Measurements from ENCODE around the gene COG5.

The COG5 gene

DNA sequence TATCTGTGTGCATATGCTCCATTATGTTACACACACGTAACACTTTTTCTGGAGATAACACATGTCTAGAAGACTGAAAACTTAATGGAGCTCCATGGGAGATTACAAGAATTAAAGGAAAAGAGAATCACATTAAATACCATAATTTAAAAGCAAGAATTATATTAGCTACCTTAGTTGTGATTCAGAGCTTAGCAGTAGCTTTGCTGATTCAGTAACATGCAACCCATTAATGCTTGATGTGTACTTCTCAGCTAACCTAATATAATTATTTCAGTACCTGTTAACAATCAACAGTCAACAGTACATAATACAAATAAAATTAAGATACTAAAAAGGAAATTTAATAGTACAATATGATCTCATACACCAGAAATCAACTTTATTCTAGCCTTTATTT lies 167.6 kb downstream of the COG5 start:
- DNase-seq = no peak

- DNase-seq = no peak
Observed at GRCh38 chr7:107394831-107395230, 168.9 kb downstream of the COG5 start.

DNA sequence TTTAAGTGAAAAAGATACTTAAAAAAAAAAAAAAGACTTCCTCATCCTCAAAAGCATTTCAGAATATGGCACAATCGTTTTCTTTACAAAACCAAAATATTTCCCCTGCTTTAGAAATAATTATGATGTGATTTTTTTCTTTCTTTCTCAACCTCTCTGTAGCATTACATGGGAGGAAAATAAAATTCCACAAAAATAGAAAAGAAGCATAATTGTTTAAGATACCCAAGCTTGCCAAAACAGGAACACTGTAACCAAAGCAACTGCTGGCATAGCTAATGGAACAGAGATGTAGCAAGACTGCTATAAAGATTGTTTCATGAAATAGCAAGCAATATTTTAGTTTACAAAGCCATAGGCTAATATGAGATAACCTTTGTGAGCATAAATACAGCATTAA lies 169.4 kb downstream of the COG5 start:
- no peak for DNase-seq

DNA sequence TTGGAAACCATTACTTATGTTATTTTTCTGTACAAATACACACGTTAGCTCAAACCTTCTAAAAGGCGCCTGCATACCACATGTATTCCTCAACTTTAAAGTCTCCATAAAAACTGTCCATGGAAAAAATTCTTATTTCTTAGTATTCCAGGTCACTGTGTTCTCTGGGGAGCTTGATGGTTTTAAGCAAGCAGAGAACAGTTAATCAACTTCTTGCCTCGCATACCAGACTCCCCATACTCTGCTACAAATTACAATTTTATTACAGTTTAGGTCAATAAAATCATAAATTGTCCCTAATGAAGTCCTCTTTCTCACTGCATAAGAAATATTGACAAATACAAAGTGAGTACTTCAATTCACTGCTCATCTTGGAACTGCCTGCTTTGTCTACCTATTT lies 170.9 kb downstream of the COG5 start:
- no peak for DNase-seq

DNA sequence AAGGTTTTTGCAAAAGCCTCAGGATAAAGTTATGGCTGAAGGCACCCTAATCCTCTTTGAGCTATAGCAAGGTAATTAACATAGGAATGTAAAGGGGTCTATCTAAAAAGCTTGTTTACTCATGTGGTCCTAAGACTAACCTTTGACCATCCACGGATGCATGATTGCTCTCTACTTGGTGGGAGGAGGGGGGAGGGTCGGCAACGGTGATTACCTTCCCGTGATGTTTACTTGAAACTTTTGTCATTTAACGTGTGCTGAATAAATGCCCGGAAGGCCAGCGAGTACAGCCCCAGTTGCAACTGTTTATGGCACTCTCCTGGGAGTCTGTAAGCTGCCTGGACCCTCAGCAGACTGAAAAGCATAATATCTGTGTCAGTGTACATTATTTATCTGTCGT lies 172.8 kb downstream of the COG5 start:
- no peak for DNase-seq

DNA sequence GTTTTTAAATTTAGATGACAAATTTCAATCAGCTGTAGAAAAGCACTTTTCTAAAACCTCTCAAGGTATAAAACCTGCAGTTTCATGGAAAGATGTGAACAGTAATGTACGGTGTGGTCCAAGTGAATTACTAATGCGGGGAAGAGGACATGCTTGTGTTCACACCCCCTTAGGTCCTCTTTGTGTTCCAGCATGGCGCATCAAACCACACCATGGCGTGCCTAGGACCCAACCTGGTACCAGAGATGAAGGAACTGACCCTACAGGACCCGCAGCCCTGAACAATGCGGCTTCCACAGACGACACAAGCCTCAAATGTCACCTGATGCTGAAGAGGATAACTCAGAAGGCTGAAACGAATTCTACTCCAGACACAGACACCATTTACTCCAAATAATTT lies 175.1 kb downstream of the COG5 start:
- DNase-seq = no peak

GRCh38 chr7:107387573-107388219 lies 176.0 kb downstream of the COG5 start:
- no peak for DNase-seq

GRCh38 chr7:107387128-107387527 lies 176.6 kb downstream of the COG5 start:
- peak in 12 of 56 donors; percentile 3 to 36 (median 12) for DNase-seq

- DNase-seq = no peak
Observed at GRCh38 chr7:107386548-107387102, 177.1 kb downstream of the COG5 start.

- DNase-seq = no peak
Observed at GRCh38 chr7:107384025-107384424, 179.7 kb downstream of the COG5 start.

DNA sequence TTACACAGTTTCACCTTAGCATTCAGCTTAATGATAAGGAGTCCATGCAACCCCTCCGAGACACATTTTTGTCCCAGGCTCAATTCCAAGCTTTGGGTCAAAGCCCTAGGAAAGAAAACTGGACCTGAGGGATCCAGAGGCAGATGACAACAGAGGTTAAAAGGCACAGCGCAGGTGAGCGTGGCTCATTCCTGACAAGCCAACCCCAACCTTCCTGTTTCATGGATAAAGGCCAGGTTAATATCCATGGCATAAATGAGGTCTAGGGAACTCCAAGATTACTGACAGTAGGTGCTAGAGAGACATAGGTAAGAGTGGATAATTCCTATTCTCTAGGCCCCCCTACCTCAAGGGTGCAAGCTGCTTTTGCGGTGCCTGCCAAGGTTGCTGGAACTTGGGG lies 180.5 kb downstream of the COG5 start:
- DNase-seq = no peak

- DNase-seq = no peak
Observed at GRCh38 chr7:107381453-107381852, 182.3 kb downstream of the COG5 start.

DNA sequence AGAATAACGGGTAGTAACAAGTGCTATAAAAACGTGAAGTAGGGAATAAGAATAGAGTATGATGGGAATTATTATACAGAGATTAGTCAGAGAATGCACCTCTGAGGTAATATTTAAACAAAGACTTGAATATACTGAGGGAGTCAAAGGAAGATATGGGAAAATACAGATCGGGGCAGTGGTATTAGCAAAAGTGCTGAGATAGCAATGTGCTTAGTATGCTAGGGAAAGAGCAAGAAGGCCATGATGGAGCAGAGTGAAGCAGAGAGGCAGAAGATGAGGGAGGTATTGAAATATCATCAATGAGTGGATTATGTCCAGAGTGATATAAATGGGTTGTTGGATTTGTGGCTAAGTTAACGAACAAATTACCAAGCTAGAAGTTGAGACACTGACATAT lies 190.4 kb downstream of the COG5 start:
- no peak for DNase-seq

- no peak for DNase-seq
Observed at GRCh38 chr7:107372298-107372697, 191.4 kb downstream of the COG5 start.

- no peak for DNase-seq
Observed at GRCh38 chr7:107370816-107371215, 192.9 kb downstream of the COG5 start.

- DNase-seq = no peak
Observed at GRCh38 chr7:107364787-107365186, 198.9 kb downstream of the COG5 start.

- no peak for DNase-seq
Observed at GRCh38 chr7:107359520-107360316, 204.0 kb downstream of the COG5 start.

- no peak for DNase-seq
Observed at GRCh38 chr7:107355616-107356015, 208.1 kb downstream of the COG5 start.

- DNase-seq = no peak
Observed at GRCh38 chr7:107354640-107355039, 209.1 kb downstream of the COG5 start.

DNA sequence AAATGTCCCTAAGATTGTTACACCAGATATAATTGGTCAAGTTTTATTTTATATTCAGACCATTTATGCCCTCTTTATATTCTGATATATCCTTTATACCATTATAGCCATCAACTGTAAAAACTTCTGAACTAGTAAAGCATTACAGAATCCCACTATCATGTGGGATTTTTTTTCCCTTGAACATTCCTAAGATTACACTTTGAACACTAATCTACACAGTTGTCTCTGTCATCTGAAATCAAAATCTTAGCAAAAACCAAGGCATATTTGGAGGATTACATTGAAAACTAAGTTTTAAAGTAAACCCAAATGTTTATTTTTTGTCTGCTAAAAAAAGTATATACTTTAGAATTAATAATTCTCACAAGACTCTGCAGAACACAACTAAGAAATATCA lies 210.0 kb downstream of the COG5 start:
- DNase-seq = no peak

DNA sequence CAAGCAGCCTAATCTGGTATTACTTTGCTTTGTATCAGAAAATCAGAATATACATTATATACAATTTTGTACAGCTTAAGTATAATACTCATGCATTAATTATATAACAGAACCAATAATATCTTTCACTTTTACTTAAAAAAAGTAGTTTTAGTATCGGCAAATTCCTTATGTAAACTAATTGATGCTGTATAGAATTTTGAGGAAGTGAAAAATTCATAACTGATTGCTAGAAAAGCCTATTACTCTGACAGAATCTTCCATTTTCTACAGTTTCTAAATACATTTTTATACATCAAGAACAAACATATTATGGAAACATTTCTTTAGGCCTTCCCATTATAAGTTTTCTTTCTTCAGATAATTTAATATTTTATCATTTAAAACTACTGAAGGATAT lies 217.8 kb downstream of the COG5 start:
- DNase-seq = no peak

GRCh38 chr7:107344799-107345198 lies 218.9 kb downstream of the COG5 start:
- no peak for DNase-seq

DNA sequence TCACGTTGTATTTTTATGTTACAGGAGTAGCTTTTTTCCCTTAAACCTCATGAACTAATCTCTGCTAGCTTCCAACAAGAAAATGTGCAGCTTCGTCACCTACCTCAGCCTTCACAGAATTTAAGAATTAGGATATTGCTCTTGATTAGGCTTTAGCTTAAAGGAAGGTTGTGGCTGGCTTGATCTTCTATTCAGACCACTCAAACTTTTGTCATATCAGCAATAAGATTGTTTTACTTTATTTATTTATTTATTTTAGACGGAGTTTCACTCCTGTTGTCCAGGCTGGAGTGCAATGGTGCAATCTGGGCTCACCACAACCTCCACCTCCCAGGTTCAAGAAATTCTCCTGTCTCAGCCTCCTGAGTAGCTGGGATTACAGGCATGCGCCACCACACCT lies 219.4 kb downstream of the COG5 start:
- no peak for DNase-seq

All from nucleus accumbens (tissue), 56 donors.